HT1080 (cell line): ENCODE data around the gene USP2. TPM values are rescaled to one million over a fixed set of nuclear protein-coding genes. Genes with fewer than 3 reads are reported as not detected.

Experiments used
- DNase-seq: peaks from one replicate; pipeline ENCODE4 v3.0.0-alpha.2; 2015; ENCODE audit warnings: low read depth
- polyA plus RNA-seq, 2 experiments: library from polyadenylated mRNA; depleted of rRNA; stranded (reverse); fragments of >200 nt; gene quantifications; 2 replicates each; pipeline ENCODE4 v1.2.3, GENCODE V29; 2015
- total RNA-seq: library from RNA; depleted of rRNA; stranded (reverse); fragments of >200 nt; shearing (Covaris generic); gene quantifications from 2 replicates; pipeline ENCODE4 v1.2.3, GENCODE V29; 2014; rRNA removed

Gene USP2
- total RNA-seq: 0.20 and 1.0 TPM in 2 replicates
- polyA plus RNA-seq (2015; cell fraction: cytosol; rRNA removed): 0.37 and 0.73 TPM in 2 replicates
- 0.27 and 0.29 TPM in 2 replicates for polyA plus RNA-seq (2015; cell fraction: nucleus; rRNA removed)

GRCh38 chr11:119381181-119381988 lies at the start of gene USP2:
Gene USP2 (minus strand): TSS chr11:119381690. CDS start chr11:119373480, 8,210 bp downstream.
- DNase-seq: peak; percentile 96

GRCh38 chr11:119427279-119427678 lies 45.8 kb upstream of the USP2 start:
- DNase-seq: peak; percentile 11

- DNase-seq: no peak
These were observed 44.7 kb upstream of the USP2 start for GRCh38 chr11:119426142-119426541.

GRCh38 chr11:119424775-119425174 lies 43.3 kb upstream of the USP2 start:
- DNase-seq: no peak

- DNase-seq: no peak
These were observed 42.8 kb upstream of the USP2 start for GRCh38 chr11:119424276-119424675.

- DNase-seq: peak; percentile 38
These were observed 42.2 kb upstream of the USP2 start for GRCh38 chr11:119423509-119424254.

GRCh38 chr11:119422809-119423508 lies 41.5 kb upstream of the USP2 start, which contains the start of gene THY1:
Gene THY1 (minus strand): TSS chr11:119423172. CDS start chr11:119420905, 2,267 bp downstream.
- DNase-seq: no peak

- DNase-seq: no peak
These were observed 40.7 kb upstream of the USP2 start for GRCh38 chr11:119421941-119422808.

- DNase-seq: no peak
These were observed 39.9 kb upstream of the USP2 start for GRCh38 chr11:119421351-119421750.

GRCh38 chr11:119420631-119421030 lies 39.1 kb upstream of the USP2 start:
- no peak for DNase-seq

GRCh38 chr11:119419834-119420492 lies 38.5 kb upstream of the USP2 start:
- DNase-seq: no peak

GRCh38 chr11:119419246-119419645 lies 37.8 kb upstream of the USP2 start:
- DNase-seq: no peak

- no peak for DNase-seq
These were observed 37.3 kb upstream of the USP2 start for GRCh38 chr11:119418759-119419158.

GRCh38 chr11:119417726-119418540 lies 36.4 kb upstream of the USP2 start:
- peak; percentile 81 for DNase-seq

GRCh38 chr11:119416606-119417580 lies 35.4 kb upstream of the USP2 start:
- DNase-seq: peak; percentile 76

- no peak for DNase-seq
These were observed 34.5 kb upstream of the USP2 start for GRCh38 chr11:119415966-119416365.

GRCh38 chr11:119415517-119415916 lies 34.0 kb upstream of the USP2 start:
- no peak for DNase-seq

GRCh38 chr11:119414734-119415133 lies 33.2 kb upstream of the USP2 start:
- DNase-seq: no peak
